ENCODE measurements around the gene SORL1. TPM values are rescaled to one million over a fixed set of nuclear protein-coding genes. Genes with fewer than 3 reads are reported as not detected.

The SORL1 gene
- total and polyA plus RNA-seq, 2 of the 8 experiments (the other 6 are each of a cell fraction or from before 2014, with no cell fraction given) = 38.1 to 65.5 TPM

DNA sequence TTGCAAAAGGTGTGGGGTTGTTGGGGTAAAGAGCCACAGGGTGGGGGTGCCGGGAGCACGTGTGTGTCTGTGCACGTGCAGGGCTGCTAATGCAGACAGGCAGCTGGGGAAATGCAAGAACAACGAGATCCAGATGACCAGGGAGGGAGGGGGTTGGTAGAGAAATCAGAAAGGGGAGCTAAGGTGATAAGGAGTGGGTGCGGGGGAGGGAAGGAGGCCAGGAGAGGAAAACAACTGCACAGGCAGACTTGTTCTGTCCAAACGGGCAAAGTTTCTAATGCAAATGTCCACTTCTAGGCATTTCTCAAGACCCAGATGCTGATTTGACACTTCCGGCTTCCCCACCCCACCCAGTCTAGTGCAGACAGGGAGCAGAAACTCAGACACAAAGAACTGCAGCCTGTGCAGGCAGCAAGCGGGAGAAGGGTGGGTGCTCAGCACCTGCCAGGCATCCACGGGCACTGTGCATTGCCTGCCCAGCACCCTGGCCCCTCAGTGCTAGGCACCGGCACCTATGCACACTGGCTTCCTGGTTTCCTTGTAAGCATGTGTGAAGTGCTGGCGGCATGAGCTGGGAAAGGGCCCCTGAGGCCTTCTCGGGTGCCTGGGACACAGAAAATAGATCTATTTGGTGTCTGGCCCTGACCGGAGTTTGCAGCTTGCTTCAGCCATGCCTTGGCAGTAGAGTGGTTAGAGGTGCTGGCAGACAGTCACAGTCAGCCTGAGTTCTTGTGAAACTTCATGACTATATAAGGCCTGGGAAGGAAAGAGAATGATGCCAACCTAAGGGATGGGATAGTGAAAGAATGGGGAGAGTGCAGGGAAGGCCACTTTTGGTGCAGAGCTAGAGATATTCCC is 220.7 kb downstream of the SORL1 start:
- H2BK15ac ChIP-seq (ENCODE audit: low read length) = 0 out of 2 replicates have a peak overlapping the region, but pooled peaks have one; percentile 18
- H3K9ac ChIP-seq (replicated peaks in 1 of 4; ENCODE audit: extremely low read depth in 1 of 4, low read depth in 3 of 4, low read length in 3 of 4) = no peak overlapping the region
- H2BK5ac ChIP-seq (ENCODE audit: low read depth, low read length) = no peak overlapping the region
- H3K4me2 ChIP-seq (ENCODE audit: insufficient read depth in 1 of 2, low read depth in 2 of 2, low read length in 2 of 2) = no peak overlapping the region
- H2BK12ac ChIP-seq (ENCODE audit: low read depth, low read length) = no peak overlapping the region
- H3K56ac ChIP-seq (replicated peaks; ENCODE audit: insufficient read length, low read depth, low read length) = no peak overlapping the region
- WGBS, 2 experiments (ENCODE audit: extremely low coverage in 1 of 2, insufficient coverage in 1 of 2, insufficient read length in 1 of 2, insufficient replicate concordance in 2 of 2, low coverage in 1 of 2, low lambda C conversion rate in 2 of 2, missing lambda C conversion rate in 1 of 2) = 94% methylated on average over 12 of the region's 13 CpGs; no CpG with 5 or more reads in 1 of the 2 experiments
- H4K5ac ChIP-seq (ENCODE audit: insufficient read length, low read depth, low read length) = no peak overlapping the region
- no peak overlapping the region for H4K91ac ChIP-seq (replicated peaks; ENCODE audit: insufficient read length, low read length)
- H3K27ac ChIP-seq (ENCODE audit: low read depth, low read length) = no peak overlapping the region
- POLR2A ChIA-PET (ENCODE audit: partially characterized antibody) = interaction anchor here (1.0 kb wide), 1 partner anchor 16 kb away, joined by 3 read pairs; no protein-coding TSS in a partner anchor
- no peaks in the 10 kb centered on the region for H4K20me1 ChIP-seq (replicated peaks in 1 of 2; ENCODE audit: control insufficient read depth in 1 of 2, insufficient read depth in 2 of 2, low read length in 2 of 2)
- DNase-seq (ENCODE audit: low read depth in 1 of 2, low spot score in 2 of 2) = no peak
- H3K4ac ChIP-seq (replicated peaks; ENCODE audit: insufficient read length, low read depth, low read length) = no peak overlapping the region
- no peak for TF ChIP-seq JUN (IDR thresholded peaks at IDR 0.05; ENCODE audit: low read depth, low read length)
- TF ChIP-seq HDAC6 (IDR thresholded peaks at IDR 0.05; ENCODE audit: low read depth, low read length) = no peak
- no peak for TF ChIP-seq ASH2L (IDR thresholded peaks at IDR 0.05; ENCODE audit: low read length)
- TF ChIP-seq TEAD4 (IDR thresholded peaks at IDR 0.05; ENCODE audit: low read depth, low read length) = no peak
- TF ChIP-seq RFX5 (IDR thresholded peaks at IDR 0.05; ENCODE audit: borderline replicate concordance, low read depth, low read length) = no peak
- CTCF ChIA-PET (ENCODE audit: partially characterized antibody) = interaction anchor here (1.0 kb wide), 1 partner anchor 21 kb away, joined by 3 read pairs; no protein-coding TSS in a partner anchor
- H4K8ac ChIP-seq (ENCODE audit: extremely low read depth, insufficient read depth, low read length) = no peak overlapping the region; the same call in 1 of the 2 replicates
- H3K27me3 ChIP-seq (replicated peaks in 1 of 4; ENCODE audit: control insufficient read depth in 3 of 4, extremely low read depth in 1 of 4, insufficient read depth in 3 of 4, low read length in 3 of 4) = no peaks in the 10 kb centered on the region
- no peak overlapping the region for H3K4me3 ChIP-seq (ENCODE audit: extremely low read depth in 1 of 4, insufficient read depth in 2 of 4, low read depth in 3 of 4, low read length in 4 of 4)
- H2BK20ac ChIP-seq (ENCODE audit: low read length) = no peak overlapping the region
- no peak overlapping the region for H3K14ac ChIP-seq (ENCODE audit: insufficient read length)
- no peak overlapping the region for H2BK120ac ChIP-seq (replicated peaks; ENCODE audit: low read depth, low read length)
- no peaks in the 10 kb centered on the region for H3K79me2 ChIP-seq (ENCODE audit: control insufficient read depth in 1 of 2, insufficient read depth in 2 of 2, low read length in 2 of 2)
- H3K36me3 ChIP-seq (ENCODE audit: control insufficient read depth in 2 of 4, insufficient read depth in 4 of 4, low read length in 3 of 4) = no peaks in the 10 kb centered on the region
- no peaks in the 10 kb centered on the region for H3K9me3 ChIP-seq (ENCODE audit: insufficient read depth in 2 of 2, low read depth in 1 of 2, low read length in 1 of 2)
- no peak for FAIRE-seq
- H2AFZ ChIP-seq (ENCODE audit: low read length) = no peak overlapping the region
- peaks cover 0 to 3% (median 0%) of the 10 kb centered on the region in 4 experiments; a peak in 1 of 7 replicates for H3K4me1 ChIP-seq (replicated peaks in 1 of 4; ENCODE audit: control insufficient read depth in 3 of 4, insufficient read depth in 4 of 4, low read length in 3 of 4)
- no peak overlapping the region for H3K18ac ChIP-seq (ENCODE audit: extremely low read depth, low read length)
- no peaks in the 10 kb centered on the region for H3K23me2 ChIP-seq (ENCODE audit: low read depth, low read length)
- no peaks in the 10 kb centered on the region for H3K79me1 ChIP-seq (ENCODE audit: low read depth, low read length)
- H2AK5ac ChIP-seq (ENCODE audit: low read depth, low read length) = no peak overlapping the region
- H3K23ac ChIP-seq (ENCODE audit: insufficient read length) = no peak overlapping the region

Data from H1 (cell line).